ENCODE results near the gene CHERP. TPM values are rescaled to one million over a fixed set of nuclear protein-coding genes. Genes with fewer than 3 reads are reported as not detected.

Gene CHERP
- total and polyA plus RNA-seq, 2 of the 4 experiments (the other 2 are of a cell fraction): 0.54 to 13.5 TPM

- no TSS peak for BruUV-seq (replicated peaks)
- Histone ChIP-seq H2AFZ (replicated peaks; ENCODE audit: low read length, poor library complexity) (no peak overlapping the region), H3K4me3 (ENCODE audit: insufficient read depth, low read depth, low read length) (no peak overlapping the region), H3K14ac (replicated peaks; ENCODE audit: low read depth, low read length) (no peak overlapping the region), H3K9me3 (ENCODE audit: control insufficient read depth, insufficient read depth, low read length) (no peaks in the 10 kb centered on the region), H2AK9ac (replicated peaks; ENCODE audit: low read depth, low read length, poor library complexity) (no peak overlapping the region), H3K27me3 (ENCODE audit: control insufficient read depth, insufficient read depth, low read length) (no peaks in the 10 kb centered on the region), H3K9ac (ENCODE audit: low read depth, low read length) (no peak overlapping the region), H4K8ac (ENCODE audit: low read depth in 2 of 2, low read length in 2 of 2) (no peak overlapping the region), H2BK5ac (ENCODE audit: low read depth, low read length, poor library complexity, severe bottlenecking) (no peak overlapping the region), H2BK120ac (ENCODE audit: low read depth, low read length) (no peak overlapping the region), H2AK5ac (ENCODE audit: low read depth, low read length) (no peak overlapping the region; the same call in 1 of the 2 replicates), H4K20me1 (ENCODE audit: insufficient read depth, low read length) (peaks cover 99% of the 10 kb centered on the region), H4K91ac (ENCODE audit: insufficient read depth, low read depth, low read length) (no peak overlapping the region), H3K18ac (ENCODE audit: low read depth, low read length) (no peak overlapping the region), H3K56ac (ENCODE audit: extremely low read depth, insufficient read depth, low read length) (no peak overlapping the region), H3K23ac (ENCODE audit: low read depth, low read length) (no peak overlapping the region), H3K36me3 (ENCODE audit: control insufficient read depth, insufficient read depth, low read length) (no peaks in the 10 kb centered on the region), H2BK15ac (ENCODE audit: low read depth, low read length) (no peak overlapping the region), H3K27ac (ENCODE audit: insufficient read depth, low read length) (no peak overlapping the region), H3K4me1 (ENCODE audit: control insufficient read depth, insufficient read depth, low read length) (peaks cover 40% of the 10 kb centered on the region), H3K4ac (ENCODE audit: low read depth, low read length) (no peak overlapping the region), H3K79me1 (ENCODE audit: low read depth in 1 of 2, low read length in 2 of 2) (peaks cover 36 to 98% of the 10 kb centered on the region in 2 experiments; a peak in 3 of 4 replicates), H3K9me1 (ENCODE audit: insufficient read depth, low read length) (peaks cover 46% of the 10 kb centered on the region), H3K4me2 (ENCODE audit: low read depth, low read length) (no peak overlapping the region), H2BK20ac (ENCODE audit: low read depth, low read length) (no peak overlapping the region), H4K5ac (ENCODE audit: low read depth, low read length) (no peak overlapping the region)
- ChIA-PET CTCF (no interaction called here), POLR2A (ENCODE audit: unreplicated experiment) (interaction anchor here (0.7 kb wide), 1 partner anchor 42 kb away, joined by 3 read pairs; the partner anchor contains the start of gene MED26)
- 92% methylated on average over 4 of the region's 11 CpGs; no CpG with 5 or more reads in 1 of the 2 experiments for WGBS, 2 experiments (ENCODE audit: extremely low coverage in 2 of 2, insufficient read length in 1 of 2)
- intact Hi-C loops (cut with micrococcal nuclease): no loop called here
- dilution Hi-C loops (cut with HindIII; ENCODE audit: low sequenced_read_pairs, unreplicated experiment): no loop called here
- in situ Hi-C loops (cut with MboI; ENCODE audit: low sequenced_read_pairs): no loop called here
- no peak for ATAC-seq (ENCODE audit: low read depth)
- TF ChIP-seq MXI1 (IDR thresholded peaks at IDR 0.05; ENCODE audit: borderline replicate concordance, low read depth, low read length) (no peak), RCOR1 (IDR thresholded peaks at IDR 0.05; ENCODE audit: insufficient replicate concordance, low read length) (no peak), POLR2A (IDR thresholded peaks at IDR 0.05; ENCODE audit: low read depth, low read length) (no peak)
- DNase-seq: peak; percentile 19
Measured at GRCh38 chr19:16585808-16586476, 43.7 kb upstream of the CHERP start.
